Muscle of arm (tissue), 12 donors: ENCODE measurements around the gene ZNF281. TPM values are rescaled to one million over a fixed set of nuclear protein-coding genes. Genes with fewer than 3 reads are reported as not detected.
"Not testable (repeated sequence)": the region's sequence is repeated elsewhere in the genome, so short reads cannot be mapped to it uniquely, and the experiment has no call there.

ENCODE experiments used
- DNase-seq: peaks from one replicate; pipeline ENCODE4 v3.0.0-alpha.2; 2013
- polyA plus RNA-seq, 12 donors: library from polyadenylated mRNA; unstranded; fragments of 120-200 nt; gene quantifications; one replicate each; pipeline ENCODE4 v1.2.1, GENCODE V29; 2013; ENCODE audit not compliant: insufficient read length in 12 of 12

ZNF281 gene
- polyA plus RNA-seq, 12 donors, result 10.9 to 16.2 (median 14.2) TPM; not detected in 1

GRCh38 chr1:200365897-200366426 is 43.9 kb downstream of the ZNF281 start:
- no peak for DNase-seq

DNA sequence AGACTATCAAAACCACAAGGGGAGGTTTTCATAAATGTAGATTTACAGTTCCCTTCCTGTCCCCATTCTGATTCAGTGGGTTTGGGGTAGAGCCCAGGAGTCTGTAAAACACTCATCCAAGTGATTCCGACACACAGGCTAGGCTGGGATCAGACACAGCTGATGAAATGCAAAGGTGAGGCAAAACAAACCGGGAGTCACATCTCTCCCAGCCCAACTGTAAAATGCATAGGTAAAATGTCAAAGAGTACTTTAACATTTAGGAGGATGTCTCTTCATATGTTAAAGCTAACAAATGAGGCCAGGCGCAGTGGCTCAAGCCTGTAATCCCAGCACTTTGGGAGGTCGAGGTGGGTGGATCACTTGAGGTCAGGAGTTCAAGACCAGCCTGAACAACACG is 45.0 kb downstream of the ZNF281 start:
- no peak for DNase-seq

DNA sequence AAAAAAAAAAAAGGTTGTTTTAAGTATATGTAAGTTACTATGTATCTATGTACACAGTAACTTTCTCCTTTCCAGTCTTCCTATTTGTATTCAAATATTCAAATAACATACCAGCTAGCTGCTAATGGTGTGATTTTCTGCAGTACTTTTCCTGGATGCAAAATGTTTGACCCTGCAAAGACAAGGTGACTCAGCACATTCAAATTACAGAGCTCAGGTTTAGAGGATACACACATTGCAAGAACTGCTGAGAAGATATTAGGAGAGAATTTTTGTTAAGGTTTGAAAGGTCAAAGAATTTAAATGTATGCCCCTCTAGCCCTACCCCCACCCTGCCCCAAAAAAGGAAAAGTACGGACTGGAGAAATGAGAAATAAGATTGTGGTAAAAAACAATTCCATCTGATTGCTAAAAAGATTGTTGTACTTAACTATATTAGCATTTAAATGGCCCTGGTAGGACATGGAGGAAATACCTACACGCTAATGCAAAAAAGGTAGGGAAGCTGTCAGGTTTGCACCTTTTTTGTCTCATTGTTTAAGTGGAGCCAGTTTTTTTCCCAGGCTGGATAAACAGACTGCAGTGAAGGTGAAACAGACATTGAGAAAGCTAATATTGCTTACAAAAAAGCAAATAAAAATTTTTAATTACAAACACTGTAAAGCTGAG is 45.6 kb downstream of the ZNF281 start:
- DNase-seq, result no peak

- no peak for DNase-seq
These were observed 46.4 kb downstream of the ZNF281 start for GRCh38 chr1:200363264-200363933.

- DNase-seq, result no peak
These were observed 47.4 kb downstream of the ZNF281 start for GRCh38 chr1:200362421-200362820.

DNA sequence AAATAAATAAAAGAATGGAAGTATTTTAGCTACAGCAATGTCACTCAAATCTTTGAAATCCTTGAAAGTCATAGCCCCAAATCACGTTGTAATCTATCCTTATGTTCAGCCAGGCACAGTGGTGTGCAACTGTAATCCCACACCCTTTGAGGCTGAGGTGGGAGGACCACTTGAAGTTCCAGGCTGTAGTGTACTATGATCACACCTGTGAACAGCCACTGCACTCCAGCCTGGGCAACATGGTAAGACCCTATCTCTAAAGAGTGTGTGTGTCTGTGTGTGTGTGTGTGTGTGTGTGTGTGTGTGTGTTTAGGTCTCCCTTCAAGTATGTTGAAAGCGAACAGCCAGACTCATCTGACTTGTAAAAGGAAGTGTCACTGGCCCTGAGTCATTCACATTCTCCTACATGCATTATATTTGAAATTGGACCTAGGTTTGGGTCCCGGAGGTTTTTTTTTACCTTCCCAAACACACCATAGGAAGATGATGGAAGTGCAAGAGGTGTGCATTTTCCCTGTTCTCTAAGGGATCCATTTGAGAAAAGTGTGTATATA is 50.1 kb downstream of the ZNF281 start:
- DNase-seq, result no peak

DNA sequence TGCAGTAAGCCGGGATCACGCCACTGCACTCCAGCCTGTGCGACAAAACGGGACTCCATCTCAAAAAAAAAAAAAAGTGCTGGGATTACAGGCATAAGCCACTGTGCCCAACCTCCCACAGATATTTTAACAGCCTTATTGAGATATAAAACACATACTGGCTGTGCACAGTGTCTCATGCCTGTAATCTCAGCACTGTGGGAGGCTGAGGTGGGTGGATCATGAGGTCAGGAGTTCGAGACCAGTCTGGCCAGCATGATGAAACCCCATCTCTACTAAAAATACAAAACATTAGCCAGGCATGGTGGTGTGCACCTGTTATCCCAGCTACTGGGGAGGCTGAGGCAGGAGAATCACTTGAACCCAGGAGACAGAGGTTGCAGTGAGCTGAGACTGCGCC is 51.9 kb downstream of the ZNF281 start:
- DNase-seq, result not testable (repeated sequence)

GRCh38 chr1:200355801-200356200 is 54.0 kb downstream of the ZNF281 start:
- DNase-seq, result no peak

Other genes with a start within 250 kb of the ZNF281 start
- gene KIF14, start 210.7 kb upstream of the ZNF281 start, polyA plus RNA-seq, result 1 to 10 TPM in 11 of 12 donors, not detected in 1; 2.3 to 5.7 (median 4.1) TPM